HG03565 (cell line): ENCODE data around the gene LRP3.
"Not testable (repeated sequence)": the region's sequence is repeated elsewhere in the genome, so short reads cannot be mapped to it uniquely, and the experiment has no call there.

Experiments
- ATAC-seq: cut with Tn5 transposase; IDR thresholded peaks from one replicate; pipeline ENCODE4 v1.9.1; 2021; ENCODE audit warnings: mild to moderate bottlenecking, moderate library complexity; ENCODE audit not compliant: unreplicated experiment

LRP3 gene

GRCh38 chr19:33201886-33202545, 7.9 kb downstream of the LRP3 start:
- ATAC-seq: no peak

- no peak for ATAC-seq
These were observed 8.7 kb downstream of the LRP3 start for GRCh38 chr19:33202546-33203507.

GRCh38 chr19:33203529-33203928, 9.4 kb downstream of the LRP3 start:
- no peak for ATAC-seq

- no peak for ATAC-seq
These were observed 10.2 kb downstream of the LRP3 start for GRCh38 chr19:33204136-33204973.

- ATAC-seq: no peak
These were observed 11.0 kb downstream of the LRP3 start for GRCh38 chr19:33205110-33205509.

- ATAC-seq: no peak
These were observed 11.6 kb downstream of the LRP3 start for GRCh38 chr19:33205531-33206260.

- no peak for ATAC-seq
These were observed 12.3 kb downstream of the LRP3 start for GRCh38 chr19:33206261-33207039.

- no peak for ATAC-seq
These were observed 13.0 kb downstream of the LRP3 start for GRCh38 chr19:33207040-33207620.

GRCh38 chr19:33207903-33208302, 13.8 kb downstream of the LRP3 start:
- no peak for ATAC-seq

- ATAC-seq: no peak
These were observed 14.3 kb downstream of the LRP3 start for GRCh38 chr19:33208371-33208895.

GRCh38 chr19:33208904-33209849, 15.0 kb downstream of the LRP3 start:
- no peak for ATAC-seq

GRCh38 chr19:33209850-33210230, 15.7 kb downstream of the LRP3 start:
- ATAC-seq: not testable (repeated sequence)

GRCh38 chr19:33210266-33210940, 16.3 kb downstream of the LRP3 start:
- ATAC-seq: no peak

- no peak for ATAC-seq
These were observed 17.8 kb downstream of the LRP3 start for GRCh38 chr19:33211794-33212435.

GRCh38 chr19:33212436-33213172, 18.5 kb downstream of the LRP3 start:
- no peak for ATAC-seq

GRCh38 chr19:33214596-33214995, 20.5 kb downstream of the LRP3 start:
- ATAC-seq: no peak
